Activated CD8-positive, alpha-beta memory T cell treated with anti-CD3 and anti-CD28 coated beads for 48 hours (primary cell): ENCODE results near the gene THSD4.
"Not testable (repeated sequence)": the region's sequence is repeated elsewhere in the genome, so short reads cannot be mapped to it uniquely, and the experiment has no call there.

Experiments used
- DNase-seq, 3 experiments: peaks; one replicate each; pipeline ENCODE4 v3.0.0-alpha.2; 2020; ENCODE audit warnings: low read depth in 2 of 3, low spot score in 2 of 3

THSD4 gene

DNA sequence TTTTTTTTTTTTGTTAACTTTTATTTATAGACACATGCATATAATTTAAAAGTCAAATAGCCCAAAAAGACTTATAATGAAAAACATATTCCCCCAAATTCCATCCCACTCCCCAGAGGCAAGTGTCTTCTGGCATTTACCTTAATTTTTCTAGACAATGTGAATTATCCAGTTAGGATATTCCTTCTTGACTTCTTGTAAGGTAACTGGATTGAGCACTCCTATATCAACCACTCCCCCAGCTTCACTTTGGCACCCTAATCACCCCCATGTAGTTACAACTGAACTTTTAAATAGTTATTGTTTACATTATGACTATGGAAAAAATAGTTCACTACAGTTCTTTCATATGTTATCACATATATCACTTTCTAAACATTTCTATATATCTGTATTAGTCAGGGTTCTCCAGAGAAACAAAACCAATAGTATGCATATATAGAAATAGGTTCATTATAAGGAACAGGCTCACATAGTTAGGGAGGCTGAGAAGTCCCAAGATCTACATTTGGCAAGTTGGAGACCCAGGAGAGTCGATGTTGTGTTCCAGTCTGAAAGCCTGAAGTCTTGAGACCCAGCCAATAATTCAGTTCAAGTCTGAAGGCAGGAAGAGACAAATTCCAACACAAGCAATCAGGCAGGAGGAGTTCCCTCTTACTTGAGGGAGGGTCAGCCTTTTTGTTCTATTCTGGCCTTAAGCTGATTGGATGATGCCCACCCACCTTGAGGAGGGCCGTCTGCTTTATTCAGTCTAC is 175.8 kb downstream of the THSD4 start:
- DNase-seq: no peak

DNA sequence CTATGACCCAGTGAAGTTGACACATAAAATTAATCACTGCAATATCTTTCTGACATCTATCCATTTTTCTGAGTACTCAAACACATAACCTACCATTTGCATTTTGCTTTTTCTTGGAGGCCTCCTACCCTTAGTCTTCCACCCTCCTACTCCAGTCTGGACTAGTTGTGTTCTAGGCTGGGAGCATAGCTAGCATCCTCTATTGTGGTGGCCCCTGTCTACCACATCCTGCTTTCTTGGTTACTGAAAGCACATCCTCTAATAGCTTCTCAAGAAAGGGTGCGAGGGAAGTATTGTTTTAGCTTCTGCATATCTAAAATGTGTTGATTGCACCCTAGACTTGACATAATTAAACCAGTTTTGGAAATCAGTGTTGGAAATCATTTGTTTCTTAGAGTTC is 176.5 kb downstream of the THSD4 start:
- DNase-seq: no peak

DNA sequence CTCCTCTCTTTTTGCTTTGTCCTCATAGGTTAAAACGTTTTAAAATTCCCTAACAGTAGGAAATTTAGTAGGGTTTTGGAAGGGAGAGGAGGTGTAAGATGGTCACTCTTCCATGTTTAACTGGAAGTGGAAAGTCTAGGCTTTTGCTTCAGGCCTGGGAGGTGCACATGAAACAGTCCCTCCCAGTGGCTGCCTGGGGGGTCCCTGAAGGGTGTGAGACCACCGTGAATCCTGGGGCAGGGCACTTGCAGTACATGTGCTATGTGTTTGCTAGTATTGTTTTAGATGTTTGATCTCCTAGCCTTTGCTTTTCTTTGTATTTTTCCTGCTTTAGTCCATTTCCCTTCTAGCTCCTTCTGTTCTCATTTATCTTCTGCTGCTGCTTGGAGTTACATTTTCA is 178.5 kb downstream of the THSD4 start:
- DNase-seq: no peak

DNA sequence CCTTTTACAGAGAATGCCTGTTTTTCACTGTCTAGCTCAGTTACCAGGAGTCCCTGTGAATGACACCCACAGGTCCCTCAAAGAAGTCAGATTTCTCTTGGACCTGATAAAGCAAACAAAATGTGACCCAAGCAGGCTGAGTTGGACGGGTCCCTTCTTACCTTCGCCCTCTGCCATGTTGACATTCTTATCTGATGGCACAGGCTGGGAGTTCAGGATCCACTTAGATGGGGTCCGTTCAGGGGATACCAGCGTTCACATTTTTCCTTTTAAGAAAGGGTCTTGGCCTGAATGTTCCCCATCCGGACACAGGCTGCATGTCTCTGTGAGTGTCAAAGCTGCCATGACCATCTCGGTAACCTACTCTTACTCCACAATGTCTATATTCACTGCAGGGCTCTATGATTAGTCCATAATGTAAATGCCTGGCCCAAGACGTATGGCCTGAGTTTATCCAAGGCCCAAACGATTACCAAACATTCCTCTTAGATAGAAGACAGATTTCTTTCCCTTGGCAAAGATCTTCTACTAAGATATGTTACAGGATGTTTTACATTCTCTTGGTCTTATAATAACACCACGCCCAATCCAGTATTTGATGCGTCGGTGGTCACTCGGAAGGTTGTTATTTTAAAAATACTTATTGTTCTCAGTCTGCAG is 179.1 kb downstream of the THSD4 start:
- no peak for DNase-seq

DNA sequence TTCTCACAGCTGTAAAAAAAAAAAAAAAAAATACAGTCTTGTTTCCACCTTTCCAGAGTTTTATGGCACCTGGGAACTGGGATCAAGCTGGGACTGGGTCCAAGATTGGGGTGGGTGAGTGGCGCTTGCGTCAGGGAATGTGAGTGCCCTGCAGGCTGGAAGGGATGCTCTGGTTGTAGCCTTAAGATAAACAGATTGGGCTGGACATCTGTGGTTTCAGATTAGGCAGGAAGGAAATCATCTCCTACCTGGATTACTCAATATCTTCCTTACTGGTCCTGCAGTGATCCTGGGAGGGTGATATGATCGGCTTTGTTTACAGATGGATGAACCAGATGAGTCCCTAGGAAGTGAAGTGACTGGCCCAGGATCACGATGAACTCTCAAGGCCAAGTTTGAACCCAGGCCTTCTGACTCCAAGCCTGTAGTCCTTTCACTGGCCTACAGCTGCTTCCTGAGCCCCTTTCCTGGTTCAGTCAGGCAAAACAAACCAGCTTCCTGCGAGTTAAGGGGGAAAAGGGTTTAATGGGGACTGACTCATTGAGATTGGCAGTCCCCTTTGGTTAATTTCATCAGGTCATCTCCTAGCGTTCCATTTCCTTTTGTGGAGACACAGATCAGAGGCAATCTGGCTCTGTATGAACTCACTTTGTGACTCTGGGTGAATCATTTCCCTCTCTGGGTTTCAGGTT is 179.8 kb downstream of the THSD4 start:
- no peak for DNase-seq

DNA sequence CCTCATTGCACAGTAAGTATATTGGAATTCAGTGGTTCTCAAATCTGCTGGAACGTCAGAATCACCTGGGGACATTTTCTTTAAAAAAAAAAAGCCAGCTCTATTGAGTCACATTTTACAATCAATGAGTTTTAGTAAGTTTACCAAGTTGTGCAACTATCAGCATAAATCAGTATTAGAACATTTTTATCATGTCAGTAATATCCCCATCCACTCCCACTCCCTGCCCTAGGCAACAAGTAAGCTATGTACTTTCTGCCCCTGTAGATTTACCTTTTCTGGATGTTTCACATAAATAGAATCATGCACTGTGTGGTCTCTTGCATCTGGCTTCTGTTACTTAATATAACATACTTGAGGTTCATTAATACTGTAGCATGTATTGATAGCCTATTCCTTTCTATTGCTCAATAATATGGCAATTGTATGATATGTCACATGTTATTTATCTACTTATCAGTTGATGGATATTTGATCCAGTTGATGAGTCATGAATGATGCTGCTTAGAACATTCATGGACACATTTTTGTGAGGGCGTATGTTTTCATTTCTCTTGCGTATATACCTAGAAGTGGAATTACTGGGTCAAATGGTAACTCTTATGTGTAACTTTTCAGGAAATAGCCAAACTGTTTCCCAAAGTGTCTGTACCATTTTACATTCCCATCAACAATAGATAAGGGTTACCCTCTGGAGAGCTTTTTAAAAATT is 180.5 kb downstream of the THSD4 start:
- no peak for DNase-seq

DNA sequence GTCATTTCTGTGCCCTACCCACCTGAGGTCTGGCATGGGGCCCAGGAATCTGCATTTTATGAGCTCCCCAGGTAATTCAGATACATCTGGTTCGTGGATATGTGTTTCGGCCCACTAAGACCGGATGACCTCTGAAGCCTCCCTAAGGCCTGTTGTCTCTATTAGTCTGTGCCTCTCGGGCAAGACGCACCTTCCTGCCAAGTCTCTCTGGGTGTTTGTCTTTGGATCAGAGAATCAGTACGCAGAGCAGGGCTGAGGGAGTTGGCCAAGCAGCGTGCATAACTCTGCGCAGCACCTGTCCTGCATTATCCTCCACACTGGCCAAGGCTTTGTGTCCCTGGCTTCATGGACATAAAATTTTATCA is 181.0 kb downstream of the THSD4 start:
- no peak for DNase-seq

DNA sequence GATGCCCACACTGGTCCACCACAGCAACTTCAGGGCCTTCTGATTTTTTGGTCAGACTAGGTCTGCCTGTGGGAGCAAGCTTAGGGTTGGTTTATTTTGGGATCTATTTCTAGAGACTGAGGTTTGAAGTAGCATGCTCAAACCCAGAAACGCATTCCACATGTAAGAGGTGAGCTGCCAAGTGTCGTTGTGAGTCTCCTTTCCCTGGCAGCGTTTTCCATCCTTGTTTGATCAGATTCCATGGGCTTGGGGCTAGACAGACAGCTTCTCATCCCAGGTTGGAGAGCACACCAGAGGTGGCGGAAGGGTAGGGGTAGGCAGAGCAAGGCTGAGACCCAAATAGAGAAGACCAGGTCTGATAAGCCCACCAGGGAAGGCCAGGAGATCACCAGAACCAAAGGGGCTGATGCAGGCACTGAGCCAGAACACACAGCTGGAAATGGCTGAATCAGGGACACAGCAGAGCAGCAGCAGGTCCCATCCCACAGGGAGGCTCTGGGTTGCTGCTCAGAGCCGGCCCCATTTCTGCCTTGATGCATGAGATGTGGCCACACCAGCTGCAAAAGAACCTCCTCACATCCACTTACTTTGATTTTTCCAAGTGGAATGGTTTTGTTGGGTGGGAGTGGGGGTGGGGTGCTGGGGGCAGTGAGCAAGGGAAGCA is 186.8 kb downstream of the THSD4 start:
- DNase-seq: no peak

DNA sequence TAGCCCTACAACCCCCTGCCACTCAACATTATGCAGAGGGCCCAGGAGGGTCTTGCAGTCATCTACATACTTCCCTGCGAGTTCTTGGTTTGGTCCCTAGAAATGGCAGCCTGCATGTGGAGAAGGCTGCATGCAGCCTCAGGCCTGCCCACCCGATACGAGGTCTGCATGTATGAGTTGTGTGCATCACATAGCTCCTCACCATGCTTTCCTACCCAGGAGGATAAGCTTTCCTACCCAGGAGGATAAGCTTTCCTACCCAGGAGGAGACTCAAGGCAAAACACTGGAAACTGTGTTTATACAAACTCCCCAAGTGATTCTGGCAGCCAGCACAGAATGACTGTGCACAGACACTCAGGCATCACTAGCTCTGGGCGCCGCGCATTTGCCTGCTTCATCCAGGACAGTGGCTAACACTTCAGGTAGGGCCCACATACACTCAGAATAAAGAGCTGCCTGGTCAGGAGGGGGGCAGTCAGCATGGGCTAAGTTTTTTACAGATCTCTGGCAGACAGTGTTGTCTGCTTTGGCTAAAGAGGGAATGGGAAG is 187.7 kb downstream of the THSD4 start:
- DNase-seq: no peak

DNA sequence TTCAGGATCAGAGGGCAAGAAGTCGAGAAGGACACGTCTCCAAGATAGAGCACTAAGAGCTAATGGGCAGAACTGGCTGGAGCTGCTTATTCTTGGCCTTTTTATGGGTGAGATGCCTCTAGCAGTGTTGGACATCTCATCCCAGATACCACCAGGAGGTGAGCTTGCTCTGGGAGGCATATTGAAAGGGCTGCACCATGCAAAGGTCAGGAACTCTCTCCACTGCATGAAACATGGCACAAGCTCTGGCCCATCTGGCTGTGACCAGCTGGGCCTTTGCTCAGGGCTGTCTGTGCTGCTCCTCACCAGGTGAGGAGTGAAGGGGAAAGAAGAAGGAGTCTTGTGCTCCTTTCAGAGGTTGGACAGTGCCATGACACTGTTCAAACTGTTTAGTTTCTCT is 188.7 kb downstream of the THSD4 start:
- no peak for DNase-seq

DNA sequence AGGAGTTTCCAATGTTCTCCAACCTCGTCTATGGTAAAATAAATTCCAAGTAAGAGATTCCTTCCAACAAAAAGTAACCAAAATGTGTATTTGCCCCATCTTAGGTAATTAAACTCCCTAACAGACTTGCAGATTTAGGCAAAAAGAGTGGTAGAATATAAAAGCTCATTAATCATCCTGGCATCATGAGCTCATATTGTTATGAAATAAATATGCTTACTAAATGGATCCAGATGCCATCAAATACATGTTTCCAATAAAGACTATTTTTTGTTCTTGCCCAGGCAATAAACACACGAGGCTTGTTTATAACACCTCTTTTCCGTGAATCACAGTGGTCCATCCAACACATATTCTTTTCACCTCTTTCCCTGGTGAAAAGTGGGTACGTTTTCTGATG is 189.4 kb downstream of the THSD4 start:
- DNase-seq: no peak

DNA sequence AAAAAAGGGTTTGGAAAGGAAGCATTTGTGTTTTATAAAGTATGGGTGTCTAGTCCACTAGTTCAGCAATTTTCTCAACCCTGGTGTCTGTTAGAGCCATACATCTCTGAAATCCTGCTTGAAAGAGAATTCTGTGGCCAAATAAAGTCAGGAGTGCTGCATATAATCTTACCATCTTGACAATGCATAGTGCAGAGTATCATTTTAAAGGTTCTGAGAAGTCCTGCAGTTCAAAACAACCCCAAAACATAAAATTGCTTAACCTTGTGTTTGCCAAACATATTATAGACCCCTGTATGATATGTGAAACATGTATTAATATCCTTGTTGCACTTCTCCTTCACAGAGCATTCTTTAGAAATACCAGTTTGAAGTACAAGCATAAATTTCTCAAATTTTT is 191.3 kb downstream of the THSD4 start:
- DNase-seq: no peak

DNA sequence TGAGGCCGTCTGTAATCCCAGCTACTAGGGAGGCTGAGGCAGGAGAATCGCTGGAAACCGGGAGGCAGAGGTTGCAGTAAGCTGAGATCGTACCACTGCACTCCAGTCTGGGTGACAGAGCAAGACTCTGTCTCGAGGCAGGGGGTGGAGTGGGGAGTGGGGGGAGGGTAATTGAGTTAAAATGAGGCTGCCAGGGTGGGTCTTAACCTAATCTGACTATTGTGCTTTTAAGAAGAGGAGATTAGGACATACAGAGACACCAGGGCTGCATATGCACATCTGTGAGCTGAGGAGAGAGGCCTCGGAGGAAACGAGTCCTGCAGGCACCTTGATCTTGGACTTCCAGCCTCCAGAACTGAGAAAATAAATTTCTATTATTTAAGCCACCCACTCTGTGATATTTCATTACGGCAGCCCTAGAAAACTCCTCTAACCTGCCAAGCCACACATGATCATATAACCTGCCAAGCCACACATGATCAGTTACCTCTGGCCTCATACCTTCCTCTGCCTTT is 197.0 kb downstream of the THSD4 start:
- DNase-seq: no peak

DNA sequence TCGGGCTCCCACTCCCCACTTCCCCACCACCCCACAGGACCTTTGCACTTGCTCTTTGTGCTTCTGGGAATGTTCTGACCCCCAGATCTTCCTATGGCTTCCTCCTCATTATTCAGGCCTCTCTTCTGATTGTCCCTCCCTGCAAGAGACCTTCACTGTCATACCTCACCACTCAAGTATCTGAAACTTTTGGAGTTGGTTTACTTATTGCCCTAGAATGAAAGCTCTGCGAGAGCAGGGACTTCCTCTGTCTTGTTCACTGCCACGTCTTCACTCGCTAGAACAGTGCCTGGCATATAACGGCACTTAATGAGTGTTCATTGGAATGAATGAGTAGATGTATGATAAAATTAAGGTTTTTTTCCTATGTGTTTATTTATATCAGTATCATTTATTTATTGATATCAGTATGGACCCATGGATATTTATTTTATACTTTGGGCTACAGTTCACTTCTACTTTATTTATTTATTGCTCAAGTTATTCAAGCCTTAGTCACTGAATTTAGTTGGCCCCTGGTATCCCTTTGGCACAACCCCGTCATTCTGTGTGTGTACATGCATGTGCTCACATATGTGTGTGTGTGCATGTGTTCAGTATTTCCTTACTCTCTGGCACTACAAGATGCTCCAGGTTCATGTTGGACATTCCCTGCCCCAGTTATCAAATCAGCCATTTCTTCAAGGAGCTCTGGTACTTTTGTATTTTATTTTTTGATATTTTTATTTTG is 197.6 kb downstream of the THSD4 start:
- no peak for DNase-seq

DNA sequence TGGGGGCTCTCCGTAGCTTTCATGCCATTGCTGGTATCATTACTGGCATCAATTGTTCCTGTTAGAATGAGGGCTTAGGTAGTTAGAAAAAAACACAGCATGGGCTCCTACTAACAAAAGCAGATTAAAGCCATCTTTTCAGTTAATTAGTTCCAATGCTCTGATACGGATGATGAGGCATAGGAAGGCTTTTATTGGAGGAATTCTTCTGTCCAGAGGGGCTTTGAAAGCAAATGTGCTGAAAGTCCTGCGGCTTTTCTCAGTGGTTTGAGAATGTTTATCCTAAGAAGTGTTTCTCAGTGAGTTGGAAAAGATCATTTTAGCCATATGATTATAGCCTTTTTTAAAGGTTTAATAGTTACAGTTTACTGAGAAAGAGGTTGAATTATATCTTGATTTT is 198.5 kb downstream of the THSD4 start:
- no peak for DNase-seq

DNA sequence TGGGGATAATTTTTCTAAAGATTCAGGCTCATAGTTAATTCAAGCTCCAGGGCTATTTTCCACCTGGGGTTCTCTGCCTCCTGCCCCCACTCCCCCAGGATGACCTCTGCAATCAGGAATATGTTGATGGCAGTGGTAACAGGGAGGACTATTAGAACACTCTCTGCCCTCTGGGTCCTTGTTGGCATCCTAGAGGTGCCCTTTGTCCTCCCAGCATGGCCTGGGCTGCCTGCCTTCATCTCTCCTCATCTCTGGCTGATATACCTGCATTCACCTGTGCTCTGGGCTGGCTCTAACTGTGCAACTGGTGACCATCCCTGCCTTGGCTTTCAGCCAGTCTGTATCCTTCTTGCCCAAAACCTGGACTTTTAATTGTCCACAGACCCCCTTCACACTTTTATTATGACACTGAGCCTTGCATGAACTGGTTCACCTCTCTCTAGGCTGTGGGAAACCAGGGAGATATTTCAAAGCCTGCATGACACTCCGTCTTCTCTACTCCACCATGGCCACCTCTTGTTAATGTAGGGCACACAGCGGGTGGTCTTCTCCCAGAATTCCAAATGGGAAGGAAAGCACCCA is 199.8 kb downstream of the THSD4 start:
- DNase-seq: no peak

DNA sequence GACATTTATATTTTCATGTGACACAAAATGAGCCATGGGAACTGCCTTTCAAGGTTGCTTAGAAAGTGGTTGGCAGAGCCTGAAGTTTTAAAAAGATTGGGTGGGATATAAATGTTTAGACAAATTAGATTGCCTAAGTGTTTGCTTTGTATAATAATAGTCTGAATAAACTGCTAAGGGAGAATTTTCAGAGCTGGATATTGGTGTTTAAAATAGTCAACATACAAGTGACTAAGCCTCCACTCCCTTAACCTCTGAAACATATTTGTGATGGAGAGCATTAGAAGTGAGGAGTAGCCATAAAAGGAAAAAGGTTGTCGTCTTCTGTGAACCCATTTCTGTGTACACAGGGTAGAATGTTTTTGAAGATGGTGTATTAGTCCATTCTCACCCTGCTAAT is 201.6 kb downstream of the THSD4 start:
- no peak for DNase-seq

DNA sequence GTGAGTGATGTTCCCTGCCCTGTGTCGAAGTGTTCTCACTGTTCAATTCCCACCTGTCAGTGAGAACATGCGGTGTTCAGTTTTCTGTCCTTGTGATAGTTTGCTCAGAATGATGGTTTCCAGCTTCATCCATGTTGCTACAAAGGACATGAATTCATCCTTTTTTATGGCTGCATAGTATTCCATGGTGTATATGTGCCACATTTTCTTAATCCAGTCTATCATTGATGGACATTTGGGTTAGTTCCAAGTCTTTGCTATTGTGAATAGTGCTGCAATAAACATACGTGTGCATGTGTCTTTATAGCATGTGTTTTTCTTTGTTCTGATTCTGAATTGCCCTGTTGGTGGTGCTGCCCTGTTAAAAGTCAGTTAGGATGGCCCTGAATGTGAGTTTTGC is 204.2 kb downstream of the THSD4 start:
- not testable (repeated sequence) for DNase-seq

DNA sequence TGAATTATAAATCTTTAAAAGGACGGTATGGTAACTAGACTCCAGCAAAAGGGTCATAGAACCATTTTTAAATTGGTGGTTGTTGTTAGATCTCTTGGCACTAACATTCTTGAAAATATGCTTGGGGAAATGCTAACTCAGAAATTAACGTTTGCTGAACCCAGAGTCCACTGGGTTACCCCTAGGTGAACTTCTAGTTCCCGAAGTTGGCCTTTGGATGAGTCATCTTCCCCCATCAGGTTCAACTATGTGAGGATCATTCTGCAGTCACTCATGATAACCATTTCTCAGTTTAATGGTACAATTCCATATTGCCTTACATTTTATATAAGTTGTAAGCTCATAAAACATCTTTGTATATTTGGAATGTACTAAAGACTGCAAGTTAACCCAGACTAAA is 204.7 kb downstream of the THSD4 start:
- no peak for DNase-seq

DNA sequence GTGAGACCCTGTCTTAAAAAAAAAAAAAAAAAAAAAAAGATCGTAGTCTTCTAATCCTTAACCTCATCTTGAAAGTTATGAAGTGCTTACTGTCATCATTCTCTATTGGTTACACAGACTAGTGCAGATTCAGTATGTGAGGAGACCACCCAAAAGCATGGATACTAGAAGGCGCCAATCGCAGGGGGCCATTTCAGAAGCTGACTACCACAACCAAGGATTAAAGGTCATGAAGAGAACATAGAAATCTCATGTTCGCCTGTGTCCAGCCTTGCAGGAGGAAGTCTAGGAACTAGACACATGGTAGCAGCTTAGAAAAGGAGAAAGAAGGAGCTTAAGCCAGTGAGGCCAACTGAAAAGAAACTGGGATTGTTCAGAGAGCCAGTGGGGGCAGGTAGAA is 207.8 kb downstream of the THSD4 start:
- no peak for DNase-seq
